Measurements from ENCODE around the gene PDLIM1. TPM values are rescaled to one million over a fixed set of nuclear protein-coding genes. Genes with fewer than 3 reads are reported as not detected.

Gene PDLIM1
- total and polyA plus RNA-seq, 9 donors = 13.9 to 138 (median 35.3) TPM

DNA sequence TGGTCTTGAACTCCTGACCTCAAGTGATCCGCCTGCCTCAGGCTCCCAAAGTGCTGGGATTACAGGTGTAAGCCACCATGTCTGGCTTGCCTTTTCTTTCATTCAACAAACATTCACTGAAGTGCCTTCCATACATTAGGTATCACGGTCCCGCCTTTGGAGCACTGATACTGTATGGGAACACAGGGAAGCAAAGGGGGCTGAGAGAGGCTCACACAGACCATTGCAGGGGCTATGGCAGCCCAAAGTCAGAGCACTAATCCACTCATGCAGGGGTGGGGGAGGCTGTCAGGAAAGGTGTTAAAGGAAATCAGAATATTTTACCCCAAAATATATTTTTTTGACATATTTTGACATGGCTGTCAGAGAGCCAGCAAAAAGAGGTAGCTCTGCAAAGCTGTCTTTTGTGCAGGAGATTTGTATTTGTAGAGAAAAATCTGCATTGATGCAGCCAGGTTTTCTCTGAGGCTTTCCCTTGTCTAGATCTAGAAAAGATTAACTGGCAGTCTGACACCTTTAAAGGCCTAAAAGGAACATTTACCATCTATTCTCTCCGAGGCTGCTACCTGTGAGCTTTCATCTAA is 42.0 kb upstream of the PDLIM1 start:
- H3K4me1 ChIP-seq (ENCODE audit: insufficient read depth) = no peaks in the 10 kb centered on the region
- H3K27me3 ChIP-seq = no peaks in the 10 kb centered on the region
- DNase-seq = no peak
- 97 to 99% (median 98%) methylated on average over 4 of the region's 4 CpGs for WGBS, 3 donors
- H3K9me3 ChIP-seq = no peaks in the 10 kb centered on the region
- intact Hi-C loops (cut with DNase I) = no loop called here
- H3K4me3 ChIP-seq = no peak overlapping the region
- no peak overlapping the region for H3K27ac ChIP-seq
- H3K36me3 ChIP-seq = no peaks in the 10 kb centered on the region
- TF ChIP-seq POLR2A (IDR thresholded peaks at IDR 0.05) = no peak
- no peak for TF ChIP-seq EP300 (IDR thresholded peaks at IDR 0.05)
- TF ChIP-seq CTCF (IDR thresholded peaks at IDR 0.05) = no peak

- no peaks in the 10 kb centered on the region for H3K36me3 ChIP-seq
- no peaks in the 10 kb centered on the region for H3K27me3 ChIP-seq
- 66 to 78% (median 75%) methylated on average over 3 of the region's 3 CpGs for WGBS, 3 donors
- H3K4me1 ChIP-seq (ENCODE audit: insufficient read depth) = no peaks in the 10 kb centered on the region
- no peak for DNase-seq
- H3K27ac ChIP-seq = no peak overlapping the region
- H3K4me3 ChIP-seq = no peak overlapping the region
- H3K9me3 ChIP-seq = no peaks in the 10 kb centered on the region
- intact Hi-C loops (cut with DNase I) = no loop called here
- TF ChIP-seq EP300 (IDR thresholded peaks at IDR 0.05) (no peak), POLR2A (IDR thresholded peaks at IDR 0.05) (no peak), CTCF (IDR thresholded peaks at IDR 0.05) (no peak)
These were observed 40.9 kb upstream of the PDLIM1 start for GRCh38 chr10:95331596-95332130.

DNA sequence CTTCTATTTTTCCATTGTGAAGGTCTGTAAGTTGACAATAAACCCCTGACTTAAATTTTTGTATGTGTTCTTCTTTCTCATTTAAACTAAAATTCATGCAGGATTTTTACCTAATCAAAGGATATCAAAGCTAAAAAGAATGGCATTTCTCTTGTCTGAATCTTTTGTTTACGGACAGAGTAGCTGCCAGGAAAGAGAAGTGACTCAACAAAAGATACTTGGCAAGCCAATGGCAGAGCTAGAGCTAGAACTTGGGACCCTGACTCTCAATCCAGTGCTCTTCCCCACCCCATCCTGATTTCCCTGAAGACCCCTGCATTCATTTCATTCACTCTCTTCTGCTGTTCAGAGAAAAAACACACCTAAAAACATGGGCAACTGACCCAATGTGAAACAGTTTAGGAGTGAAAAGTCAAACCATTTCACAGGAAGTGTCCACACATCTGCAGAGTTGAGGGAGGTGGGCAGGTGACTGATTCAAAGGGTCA is 40.2 kb upstream of the PDLIM1 start:
- no peaks in the 10 kb centered on the region for H3K36me3 ChIP-seq

GRCh38 chr10:95329296-95329695 is 38.5 kb upstream of the PDLIM1 start:
- no peak for DNase-seq
- Histone ChIP-seq H3K36me3 (no peaks in the 10 kb centered on the region), H3K27me3 (no peaks in the 10 kb centered on the region), H3K4me3 (no peak overlapping the region), H3K27ac (no peak overlapping the region), H3K9me3 (no peaks in the 10 kb centered on the region), H3K4me1 (ENCODE audit: insufficient read depth) (no peaks in the 10 kb centered on the region)
- 94 to 95% (median 95%) methylated on average over 9 of the region's 9 CpGs for WGBS, 3 donors
- TF ChIP-seq CTCF (IDR thresholded peaks at IDR 0.05) (no peak), POLR2A (IDR thresholded peaks at IDR 0.05) (no peak), EP300 (IDR thresholded peaks at IDR 0.05) (no peak)
- intact Hi-C loops (cut with DNase I) = loop anchor here in 1 of 4 donors (5.0 kb wide), 1 partner anchor 87 kb away; no protein-coding TSS in a partner anchor

More for the DNA sequence above, 40.2 kb upstream of the PDLIM1 start:
- DNase-seq = no peak
- 90 to 95% (median 91%) methylated on average over 1 of the region's 1 CpG for WGBS, 3 donors
- H3K4me1 ChIP-seq (ENCODE audit: insufficient read depth) = no peaks in the 10 kb centered on the region
- H3K27me3 ChIP-seq = no peaks in the 10 kb centered on the region
- H3K27ac ChIP-seq = no peak overlapping the region
- no peak for TF ChIP-seq POLR2A (IDR thresholded peaks at IDR 0.05)
- TF ChIP-seq CTCF (IDR thresholded peaks at IDR 0.05) = no peak
- no peak for TF ChIP-seq EP300 (IDR thresholded peaks at IDR 0.05)
- H3K4me3 ChIP-seq = no peak overlapping the region
- no peaks in the 10 kb centered on the region for H3K9me3 ChIP-seq
- intact Hi-C loops (cut with DNase I) = no loop called here

Data from ovary (tissue), 9 donors.